K562 (cell line): ENCODE results near the gene DNAJC30. TPM values are rescaled to one million over a fixed set of nuclear protein-coding genes. Genes with fewer than 3 reads are reported as not detected.

Experiments used
- ATAC-seq: fragments of 200-7000 bp; cut with Tn5 transposase; 3 replicates; pipeline ENCODE4 v1.9.1; 2020; ENCODE audit warnings: moderate library complexity
- Bru-seq: library from RNA; stranded (reverse); fragments of 400-500 nt; gene quantifications from one replicate; lab custom pipeline; 2021; lab: Mats Ljungman, UMichigan
- BruChase-seq, 2 experiments: library from RNA; stranded (reverse); fragments of 400-500 nt; gene quantifications; one replicate each; lab custom pipeline; 2021; lab: Mats Ljungman, UMichigan
- BruUV-seq: library from RNA; stranded (reverse); fragments of 400-500 nt; replicated peaks from 2 replicates; lab custom pipeline; 2021; lab: Mats Ljungman, UMichigan
- CTCF ChIA-PET: fragments of 300-600 bp; formaldehyde crosslinking; extraction: SDS; loops from one replicate; lab custom pipeline; 2021; ENCODE audit warnings: low intra/inter-chr PET ratio; lab: Yijun Ruan, JAX
- POLR2A ChIA-PET: fragments of 300-600, 350-650 bp; sonication (Branson Sonifier 250); formaldehyde crosslinking; extraction: SDS; loops from one replicate; lab custom pipeline; 2021; ENCODE audit warnings: antibody characterized with exemption, inconsistent platforms; lab: Yijun Ruan, JAX
- DNase-seq, 4 experiments: peaks; one replicate each; pipeline versions ENCODE4 v3.0.0 to v3.0.0-alpha.2; 2011 to 2018; ENCODE audit warnings: low spot score in 3 of 4, mixed read lengths in 3 of 4; ENCODE audit errors: extremely low read depth in 1 of 4
- FAIRE-seq: peaks from 2 replicates; lab custom pipeline; 2011; peaks lifted over from hg19 to GRCh38; lab: Jason Lieb, UNC
- H2AFZ ChIP-seq: 2 replicates; pipeline ENCODE4 v1.6.0; 2011; ENCODE audit warnings: low read depth, low read length, control low read depth, inconsistent platforms
- H3K27ac ChIP-seq: fragments of 200-600 bp; 3 replicates; pipeline ENCODE4 v1.8.0; 2011; ENCODE audit warnings: low read depth, mild to moderate bottlenecking, control low read depth, inconsistent platforms, low read length, moderate library complexity, mixed read lengths; ENCODE audit errors: extremely low read depth
- H3K27me3 ChIP-seq, 2 experiments: fragments of 300-600 bp in 1 of 2; 2 replicates in 1 of 2; 3 replicates in 1 of 2; pipeline versions ENCODE4 v1.6.0 to v1.8.0; 2011; ENCODE audit warnings: inconsistent platforms in 2 of 2, low read length in 2 of 2, mild to moderate bottlenecking in 1 of 2, mixed read lengths in 1 of 2, moderate library complexity in 1 of 2; ENCODE audit not compliant: control insufficient read depth in 2 of 2, insufficient read depth in 2 of 2
- H3K36me3 ChIP-seq: fragments of 300-600 bp; 3 replicates; pipeline ENCODE4 v1.8.0; 2011; ENCODE audit warnings: mild to moderate bottlenecking, low read length, inconsistent platforms; ENCODE audit not compliant: control insufficient read depth, insufficient read depth
- H3K4me1 ChIP-seq, 2 experiments: fragments of 200-600 bp in 1 of 2; replicated peaks in 1 of 2; 2 replicates in 1 of 2; 3 replicates in 1 of 2; pipeline versions ENCODE4 v1.5.1 to v1.8.0; 2011; ENCODE audit warnings: inconsistent platforms in 2 of 2, low read length in 2 of 2, mild to moderate bottlenecking in 1 of 2, mixed read lengths in 1 of 2, moderate library complexity in 1 of 2; ENCODE audit not compliant: control insufficient read depth in 2 of 2, insufficient read depth in 2 of 2
- H3K4me2 ChIP-seq: 2 replicates; pipeline ENCODE4 v1.6.1; 2011; ENCODE audit warnings: low read length, control low read depth, inconsistent platforms, mixed read lengths; ENCODE audit not compliant: insufficient read depth
- H3K4me3 ChIP-seq: fragments of 200-600 bp; sonication (generic), shearing (Covaris generic); 2 replicates; pipeline ENCODE4 v1.5.1; 2016; ENCODE audit warnings: control low read depth, inconsistent platforms
- H3K79me2 ChIP-seq: fragments of 200-600 bp; 3 replicates; pipeline ENCODE4 v1.8.0; 2011; ENCODE audit warnings: low read length, inconsistent platforms; ENCODE audit not compliant: control insufficient read depth, insufficient read depth
- H3K9ac ChIP-seq, 2 experiments: 2 replicates each; pipeline versions ENCODE4 v1.6.0 to v1.6.1; 2011; ENCODE audit warnings: low read depth in 2 of 2, low read length in 2 of 2, control low read depth in 1 of 2, inconsistent platforms in 1 of 2, mild to moderate bottlenecking in 1 of 2, mixed read lengths in 1 of 2; ENCODE audit not compliant: insufficient read depth in 1 of 2
- H3K9me1 ChIP-seq: one replicate; pipeline ENCODE4 v1.6.0; 2011; ENCODE audit warnings: inconsistent platforms, mild to moderate bottlenecking, low read length, moderate library complexity; ENCODE audit not compliant: control insufficient read depth, insufficient read depth
- H3K9me3 ChIP-seq: replicated peaks from 2 replicates; pipeline ENCODE4 v1.5.1; 2011; ENCODE audit warnings: low read depth, low read length, inconsistent platforms; ENCODE audit not compliant: control insufficient read depth, insufficient read depth
- H4K20me1 ChIP-seq: replicated peaks from 2 replicates; pipeline ENCODE4 v1.6.1; 2011; ENCODE audit warnings: low read length, inconsistent platforms, mixed read lengths; ENCODE audit not compliant: control insufficient read depth, insufficient read depth
- MYNN ChIP-seq, 2 experiments: sonication (generic); formaldehyde crosslinking in 1 of 2; IDR thresholded peaks; 2 replicates each; pipeline versions ENCODE4 v1.5.0 to v1.6.1; 2016 to 2020; ENCODE audit warnings: antibody characterized with exemption in 1 of 2, missing genetic modification reagents in 1 of 2
- SIN3B ChIP-seq: fragments of 450-650 bp; IDR thresholded peaks from 2 replicates; pipeline ENCODE4 v1.6.1; 2017; ENCODE audit warnings: low read depth, mild to moderate bottlenecking, moderate library complexity
- TEAD4 ChIP-seq, 2 experiments: sonication (generic) in 1 of 2; formaldehyde crosslinking in 1 of 2; IDR thresholded peaks; 2 replicates each; pipeline versions ENCODE4 v1.6.1 to v1.8.0; 2012 to 2022; ENCODE audit warnings: borderline replicate concordance in 1 of 2, inconsistent platforms in 1 of 2, low read length in 1 of 2, mild to moderate bottlenecking in 1 of 2, missing genetic modification reagents in 1 of 2
- TFAM ChIP-seq: fragments of 250-450 bp; sonication (Bioruptor Pico); conservative IDR thresholded peaks from 2 replicates; pipeline ENCODE4 v1.5.0; 2021; ENCODE audit warnings: mild to moderate bottlenecking, moderate library complexity
- TOE1 ChIP-seq, 2 experiments: fragments of 450-650 bp in 1 of 2; sonication (generic) in 1 of 2; formaldehyde crosslinking in 1 of 2; IDR thresholded peaks; 2 replicates each; pipeline versions ENCODE4 v1.7.1 to v1.8.0; 2016 to 2022; ENCODE audit warnings: borderline replicate concordance in 2 of 2, mild to moderate bottlenecking in 2 of 2, antibody characterized with exemption in 1 of 2, inconsistent platforms in 1 of 2, low read depth in 1 of 2, missing genetic modification reagents in 1 of 2, moderate library complexity in 1 of 2
- ZBTB8A ChIP-seq: fragments of 450-650 bp; IDR thresholded peaks from 2 replicates; pipeline ENCODE4 v1.6.1; 2018; ENCODE audit warnings: mild to moderate bottlenecking, moderate library complexity; ENCODE audit not compliant: partially characterized antibody
- WGBS: fragments of 100-300 bp; shearing (Covaris generic); methylation state at CpG from one replicate; pipeline ENCODE4 v1.1.6; 2016; ENCODE audit warnings: low coverage, mixed read lengths; ENCODE audit not compliant: insufficient coverage; ENCODE audit errors: missing lambda C conversion rate; 5-methylcytosine and 5-hydroxymethylcytosine counted together
- in situ Hi-C: fragments of 300-500 bp; cut with MboI; formaldehyde crosslinking; loops from 4 replicates; pipeline ENCODE4 v1.15.0; 2018; ENCODE audit warnings: inconsistent platforms, mixed read lengths
- intact Hi-C: fragments of 100-400 bp; cut with micrococcal nuclease; formaldehyde crosslinking; loops from 2 replicates; pipeline ENCODE4 v1.14.2; 2022
- long read RNA-seq, 3 experiments: library from polyadenylated mRNA in 2 of 3; library from RNA in 1 of 3; unstranded in 2 of 3; stranded (forward) in 1 of 3; transcript quantifications; one replicate each; pipeline ENCODE4 v2.0.0, GENCODE V29; 2019 to 2022
- polyA minus RNA-seq, 3 experiments: library from RNA; depleted of rRNA, polyadenylated mRNA; stranded (reverse); fragments of >200 nt; gene quantifications; 2 replicates each; pipeline ENCODE4 v1.2.3, GENCODE V29; 2011
- polyA plus RNA-seq, 8 experiments: library from polyadenylated mRNA; depleted of rRNA in 4 of 8; stranded (reverse) in 5 of 8; unstranded in 3 of 8; fragments of >200 nt; fragmentation: Nextera tagmentation in 2 of 8; fragmentation: Illumina TruSeq in 1 of 8; extraction: Ambion mirVana in 2 of 8; extraction: Trizol in 1 of 8; gene quantifications; 2 replicates each; pipeline versions ENCODE4 v1.2.1 to v1.2.3, GENCODE V29; 2011 to 2014; ENCODE audit warnings: inconsistent platforms in 1 of 8, missing spikeins in 1 of 8
- total RNA-seq, 7 experiments: library from RNA; depleted of rRNA in 6 of 7; stranded (reverse); fragments of >200 nt in 6 of 7; fragmentation: Illumina TruSeq in 2 of 7; extraction: Trizol in 2 of 7; gene quantifications; 2 replicates each; pipeline versions ENCODE4 v1.2.1 to v1.2.3, GENCODE V29; 2011 to 2021; ENCODE audit warnings: low replicate concordance in 1 of 7
- TF ChIP-seq, protein P1 (sequence below): fragments of 250-450 bp; sonication (Bioruptor Pico); IDR thresholded peaks from 2 replicates; pipeline ENCODE4 v1.8.0; 2021; ENCODE audit warnings: moderate library complexity, mild to moderate bottlenecking, inconsistent platforms
- TF ChIP-seq, protein P2 (sequence below): fragments of 450-650 bp; IDR thresholded peaks from 2 replicates; pipeline ENCODE4 v1.6.1; 2014; ENCODE audit warnings: low read depth, mild to moderate bottlenecking, moderate library complexity, borderline replicate concordance
- TF ChIP-seq, protein P3 (sequence below): fragments of 250-450 bp; sonication (Bioruptor Pico); IDR thresholded peaks from 2 replicates; pipeline ENCODE4 v1.9.0; 2021; ENCODE audit warnings: mild to moderate bottlenecking, inconsistent platforms

DNAJC30 gene
- total RNA-seq (2011; cell fraction: chromatin; rRNA removed; ENCODE audit: low replicate concordance): 18.6 and 26.1 TPM in 2 replicates
- 21.3 and 26.5 TPM in 2 replicates for total RNA-seq (2011; cell fraction: nucleolus; rRNA removed)
- 23.2 and 25.1 TPM in 2 replicates for total RNA-seq (2011; cell fraction: nucleoplasm; rRNA removed)
- 6.9 and 8.6 TPM in 2 replicates for total RNA-seq (2014; rRNA removed)
- 3.8 and 4.2 TPM in 2 replicates for total RNA-seq (2014; rRNA removed; fragmentation: Illumina TruSeq; extraction: Trizol)
- total RNA-seq (2015; rRNA removed; fragmentation: Illumina TruSeq; extraction: Trizol): 4.4 and 4.6 TPM in 2 replicates
- 10.1 and 11.3 TPM in 2 replicates for total RNA-seq (2021)
- 2.0 and 3.7 TPM in 2 replicates for polyA plus RNA-seq (2011; rRNA removed)
- 3.2 and 14.7 TPM in 2 replicates for polyA plus RNA-seq (2011; cell fraction: cytosol; rRNA removed)
- 4.0 and 7.2 TPM in 2 replicates for polyA plus RNA-seq (2011; cell fraction: nucleus; rRNA removed)
- polyA plus RNA-seq (2012): 5.5 and 7.0 TPM in 2 replicates
- polyA plus RNA-seq (2014; fragmentation: Illumina TruSeq; extraction: Trizol): 4.6 and 6.4 TPM in 2 replicates
- polyA plus RNA-seq (2014; fragmentation: Nextera tagmentation; extraction: Ambion mirVana): 1 to 10 TPM; 1.1 to 1.4 TPM
- polyA plus RNA-seq (2014; rRNA removed): 9.2 and 11.4 TPM in 2 replicates
- polyA minus RNA-seq (2011; rRNA and poly(A)+ RNA removed): 5.5 and 7.9 TPM in 2 replicates
- 3.3 and 3.4 TPM in 2 replicates for polyA minus RNA-seq (2011; cell fraction: cytosol; rRNA and poly(A)+ RNA removed)
- polyA minus RNA-seq (2011; cell fraction: nucleus; rRNA and poly(A)+ RNA removed): 8.8 and 10.3 TPM in 2 replicates
- Bru-seq, nascent RNA: percentile 91 among the genes with signal in this experiment
- percentile 71 among the genes with signal in this experiment for BruChase-seq, experiment 1, labeled RNA remaining after a 2-hour chase
- percentile 70 among the genes with signal in this experiment for BruChase-seq, experiment 2, labeled RNA remaining after a 6-hour chase
- long read RNA-seq, experiment 1, transcript DNAJC30-201 (1 exons, 2,485 nt): major isoform, 29 of 29 reads
- long read RNA-seq, experiment 1, partial matches to known transcripts: 0 of 29 reads
- long read RNA-seq, experiment 1, other reads (novel, unspliced or antisense): 0 of 29 reads
- long read RNA-seq, experiment 2, transcript DNAJC30-201 (1 exons, 2,485 nt): major isoform, 23 of 23 reads
- long read RNA-seq, experiment 2, partial matches to known transcripts: 0 of 23 reads
- long read RNA-seq, experiment 2, other reads (novel, unspliced or antisense): 0 of 23 reads
- long read RNA-seq, experiment 3, transcript DNAJC30-201 (1 exons, 2,485 nt): major isoform, 19 of 19 reads
- long read RNA-seq, experiment 3, partial matches to known transcripts: 0 of 19 reads
- long read RNA-seq, experiment 3, other reads (novel, unspliced or antisense): 0 of 19 reads

DNA sequence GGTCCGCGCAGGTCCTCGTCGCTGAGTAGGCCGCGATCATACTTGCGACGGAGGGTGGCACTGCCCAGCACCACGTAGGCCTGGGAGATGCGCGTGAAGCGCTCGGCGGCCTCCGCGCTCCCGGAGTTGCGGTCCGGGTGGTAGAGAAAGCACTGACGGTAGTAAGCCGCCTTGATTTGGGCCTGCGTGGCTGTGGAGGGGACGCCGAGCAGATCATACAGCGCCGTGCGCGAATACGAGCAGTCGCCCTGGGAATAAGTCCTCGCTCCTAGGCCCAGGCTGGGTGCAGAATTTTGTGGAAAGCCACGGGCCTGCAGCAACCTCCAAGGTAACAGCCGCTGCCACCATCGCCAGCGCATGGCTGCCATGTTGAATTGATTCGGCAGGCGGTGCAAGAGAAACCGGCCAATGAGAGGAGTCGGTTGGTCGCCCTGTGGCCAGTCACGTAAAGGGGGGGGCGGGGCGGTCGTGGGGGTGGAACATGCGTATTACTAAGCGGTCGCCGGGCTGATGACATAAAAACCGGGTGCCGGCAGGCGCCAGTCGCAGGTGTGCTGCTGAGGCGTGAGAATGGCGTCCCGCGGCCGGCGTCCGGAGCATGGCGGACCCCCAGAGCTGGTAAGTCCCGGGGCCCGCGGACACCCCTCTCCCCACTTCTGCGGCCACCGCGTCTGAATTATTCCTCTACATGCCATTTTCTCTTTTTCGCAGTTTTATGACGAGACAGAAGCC is at the start of gene DNAJC30, which contains the start of gene BUD23:
TSS of gene DNAJC30 (minus strand) at position 398 of the 732 bp plus-strand sequence. CDS start at position 368, 30 bp downstream.
TSS of gene BUD23 (plus strand) at position 542 of the 732 bp plus-strand sequence. CDS start at position 571, 29 bp downstream.
- peaks cover 86% of the 10 kb centered on the region for H3K79me2 ChIP-seq
- 0 out of 2 replicates have a peak, but pooled peaks cover 7% of the 10 kb centered on the region for H4K20me1 ChIP-seq
- intact Hi-C loops (loop anchor here (5.0 kb wide), 1 partner anchor 34 kb away; the partner anchor contains the start of gene STX1A), in situ Hi-C loops (no loop called here)
- BruUV-seq: TSS peak; percentile 49
- ATAC-seq (peak; percentile 94), FAIRE-seq (peak; percentile 91), DNase-seq (peak; percentile 98 to 99 (median 99))
- H3K4me2 ChIP-seq: peak within 1 kb of the TSS; percentile 94
- WGBS: under 1% methylated on average over 67 of the region's 68 CpGs
- H3K9me3 ChIP-seq: no peaks in the 10 kb centered on the region
- peaks cover 60% of the 10 kb centered on the region for H3K36me3 ChIP-seq
- peak within 1 kb of the TSS; percentile 98 for H2AFZ ChIP-seq
- ChIA-PET CTCF (no interaction called here), POLR2A (interaction anchor here (0.9 to 1.4 kb wide), 5 partner anchors 8 to 23 kb away, joined by 3 to 8 read pairs (median 5); no protein-coding TSS in a partner anchor)
- peak within 1 kb of the TSS; percentile 93 to 100 for H3K9ac ChIP-seq
- no peaks in the 10 kb centered on the region for H3K9me1 ChIP-seq
- H3K4me3 ChIP-seq: peak within 1 kb of the TSS; percentile 99
- H3K27me3 ChIP-seq: no peaks in the 10 kb centered on the region
- H3K4me1 ChIP-seq: peaks cover 35 to 45% of the 10 kb centered on the region in 2 experiments; a peak in 4 of 5 replicates
- H3K27ac ChIP-seq: peak within 1 kb of the TSS; percentile 90
- TF ChIP-seq, protein P1, sequence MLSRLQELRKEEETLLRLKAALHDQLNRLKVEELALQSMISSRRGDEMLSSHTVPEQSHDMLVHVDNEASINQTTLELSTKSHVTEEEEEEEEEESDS (CRISPR knock-in tag): no peak
- no peak for TF ChIP-seq ZBTB8A
- no peak; the same call in 1 of the 2 replicates for TF ChIP-seq MYNN (IDR thresholded peaks at IDR 0.05)
- no peak for TF ChIP-seq MYNN (CRISPR knock-in tag; IDR thresholded peaks at IDR 0.05)
- TF ChIP-seq, protein P2, sequence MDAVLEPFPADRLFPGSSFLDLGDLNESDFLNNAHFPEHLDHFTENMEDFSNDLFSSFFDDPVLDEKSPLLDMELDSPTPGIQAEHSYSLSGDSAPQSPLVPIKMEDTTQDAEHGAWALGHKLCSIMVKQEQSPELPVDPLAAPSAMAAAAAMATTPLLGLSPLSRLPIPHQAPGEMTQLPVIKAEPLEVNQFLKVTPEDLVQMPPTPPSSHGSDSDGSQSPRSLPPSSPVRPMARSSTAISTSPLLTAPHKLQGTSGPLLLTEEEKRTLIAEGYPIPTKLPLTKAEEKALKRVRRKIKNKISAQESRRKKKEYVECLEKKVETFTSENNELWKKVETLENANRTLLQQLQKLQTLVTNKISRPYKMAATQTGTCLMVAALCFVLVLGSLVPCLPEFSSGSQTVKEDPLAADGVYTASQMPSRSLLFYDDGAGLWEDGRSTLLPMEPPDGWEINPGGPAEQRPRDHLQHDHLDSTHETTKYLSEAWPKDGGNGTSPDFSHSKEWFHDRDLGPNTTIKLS: peak; percentile 58; the same call in 1 of the 2 replicates
- 0 out of 2 replicates have a peak, but pooled peaks have one; percentile 34 for TF ChIP-seq TEAD4 (IDR thresholded peaks at IDR 0.05; ENCODE audit: low read length)
- TF ChIP-seq TEAD4 (CRISPR knock-in tag; IDR thresholded peaks at IDR 0.05; ENCODE audit: borderline replicate concordance): no peak
- no peak for TF ChIP-seq TOE1 (IDR thresholded peaks at IDR 0.05; ENCODE audit: borderline replicate concordance)
- TF ChIP-seq TOE1 (CRISPR knock-in tag; IDR thresholded peaks at IDR 0.05; ENCODE audit: borderline replicate concordance, low read depth): no peak
- no peak for TF ChIP-seq TFAM (CRISPR knock-in tag)
- TF ChIP-seq, protein P3, sequence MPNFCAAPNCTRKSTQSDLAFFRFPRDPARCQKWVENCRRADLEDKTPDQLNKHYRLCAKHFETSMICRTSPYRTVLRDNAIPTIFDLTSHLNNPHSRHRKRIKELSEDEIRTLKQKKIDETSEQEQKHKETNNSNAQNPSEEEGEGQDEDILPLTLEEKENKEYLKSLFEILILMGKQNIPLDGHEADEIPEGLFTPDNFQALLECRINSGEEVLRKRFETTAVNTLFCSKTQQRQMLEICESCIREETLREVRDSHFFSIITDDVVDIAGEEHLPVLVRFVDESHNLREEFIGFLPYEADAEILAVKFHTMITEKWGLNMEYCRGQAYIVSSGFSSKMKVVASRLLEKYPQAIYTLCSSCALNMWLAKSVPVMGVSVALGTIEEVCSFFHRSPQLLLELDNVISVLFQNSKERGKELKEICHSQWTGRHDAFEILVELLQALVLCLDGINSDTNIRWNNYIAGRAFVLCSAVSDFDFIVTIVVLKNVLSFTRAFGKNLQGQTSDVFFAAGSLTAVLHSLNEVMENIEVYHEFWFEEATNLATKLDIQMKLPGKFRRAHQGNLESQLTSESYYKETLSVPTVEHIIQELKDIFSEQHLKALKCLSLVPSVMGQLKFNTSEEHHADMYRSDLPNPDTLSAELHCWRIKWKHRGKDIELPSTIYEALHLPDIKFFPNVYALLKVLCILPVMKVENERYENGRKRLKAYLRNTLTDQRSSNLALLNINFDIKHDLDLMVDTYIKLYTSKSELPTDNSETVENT (CRISPR knock-in tag): 0 out of 2 replicates have a peak, but pooled peaks have one; percentile 62
- TF ChIP-seq SIN3B: peak; percentile 97
